Right ventricle myocardium superior (tissue), 1 donor: ENCODE measurements around the gene UAP1L1. TPM values are rescaled to one million over a fixed set of nuclear protein-coding genes. Genes with fewer than 3 reads are reported as not detected.

Experiments
- ATAC-seq: fragments of 200-7000 bp; cut with Tn5 transposase; one replicate; pipeline ENCODE4 v1.9.1; 2020; ENCODE audit warnings: mild to moderate bottlenecking; ENCODE audit not compliant: poor library complexity
- DNase-seq: peaks from one replicate; pipeline ENCODE4 v3.0.0-alpha.2; 2020
- intact Hi-C: fragments of 100-400 bp; cut with DNase I; formaldehyde crosslinking; loops from one replicate; pipeline ENCODE4 v1.11.2; 2022
- total RNA-seq: library from RNA; stranded (reverse); fragmentation: NEBNext Ultra II Directional; extraction: Animal tissue kit (Norgen Biotek cat#: 25700); gene quantifications from one replicate; pipeline ENCODE4 v1.2.1, GENCODE V29; 2021
- donor health status: DM: no; HTN: yes; CAD: no; lungs with severe emphysema.

The UAP1L1 gene
- total RNA-seq, 1 donor from 2014 or later = 11.3 TPM

DNA sequence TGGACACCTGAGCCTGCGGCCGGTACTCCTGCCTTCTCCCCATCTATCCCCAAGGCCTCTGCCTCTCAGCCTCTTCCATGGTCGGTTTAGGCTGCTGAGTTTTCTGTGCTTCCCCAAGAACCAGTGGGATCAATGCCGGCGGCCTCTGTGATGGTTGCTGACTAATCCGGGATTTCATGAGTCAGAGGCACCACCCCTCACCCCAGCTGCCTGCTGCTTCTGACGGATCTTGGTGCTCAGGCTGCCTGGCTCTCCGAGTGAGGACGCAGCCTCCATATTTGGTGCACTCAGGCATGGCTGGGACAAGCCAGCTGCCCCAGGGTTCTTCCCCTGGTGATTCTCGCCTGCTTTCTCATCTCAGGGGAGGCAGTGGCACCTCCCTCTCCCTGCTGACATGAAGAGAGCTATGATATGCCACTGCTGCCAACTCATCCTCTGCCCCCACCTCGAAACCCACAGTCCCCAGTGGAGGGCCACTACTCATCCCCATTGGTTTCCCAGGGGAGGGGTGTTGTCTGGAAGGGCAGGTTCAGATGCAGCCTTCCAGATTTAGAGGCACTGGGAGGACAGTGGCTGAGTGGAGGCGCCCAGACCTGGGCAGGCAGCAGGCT, 6.2 kb downstream of the UAP1L1 start:
- ATAC-seq = no peak
- DNase-seq = peak; percentile 73
- intact Hi-C loops = no loop called here

DNA sequence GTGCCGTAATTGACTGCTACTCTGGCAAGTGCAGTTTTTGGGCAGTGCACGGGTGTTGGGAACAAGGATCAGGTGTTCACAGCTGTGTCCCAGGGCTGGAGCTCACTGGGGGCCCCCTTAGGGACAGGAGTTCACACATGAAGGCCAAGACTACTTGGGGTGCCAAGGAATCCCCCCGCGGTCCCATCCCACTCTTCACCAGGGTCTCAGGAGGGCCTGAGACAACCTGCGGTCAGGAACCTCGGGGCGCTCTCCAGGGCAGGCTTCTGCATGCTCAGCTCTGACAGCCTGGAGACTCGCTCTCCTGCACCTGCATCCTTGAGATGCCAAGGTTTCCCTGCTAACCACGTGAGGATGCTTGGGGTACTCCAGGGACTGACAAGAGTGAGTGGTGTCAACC, 7.2 kb downstream of the UAP1L1 start:
- DNase-seq (no peak), ATAC-seq (no peak)
- intact Hi-C loops = no loop called here

DNA sequence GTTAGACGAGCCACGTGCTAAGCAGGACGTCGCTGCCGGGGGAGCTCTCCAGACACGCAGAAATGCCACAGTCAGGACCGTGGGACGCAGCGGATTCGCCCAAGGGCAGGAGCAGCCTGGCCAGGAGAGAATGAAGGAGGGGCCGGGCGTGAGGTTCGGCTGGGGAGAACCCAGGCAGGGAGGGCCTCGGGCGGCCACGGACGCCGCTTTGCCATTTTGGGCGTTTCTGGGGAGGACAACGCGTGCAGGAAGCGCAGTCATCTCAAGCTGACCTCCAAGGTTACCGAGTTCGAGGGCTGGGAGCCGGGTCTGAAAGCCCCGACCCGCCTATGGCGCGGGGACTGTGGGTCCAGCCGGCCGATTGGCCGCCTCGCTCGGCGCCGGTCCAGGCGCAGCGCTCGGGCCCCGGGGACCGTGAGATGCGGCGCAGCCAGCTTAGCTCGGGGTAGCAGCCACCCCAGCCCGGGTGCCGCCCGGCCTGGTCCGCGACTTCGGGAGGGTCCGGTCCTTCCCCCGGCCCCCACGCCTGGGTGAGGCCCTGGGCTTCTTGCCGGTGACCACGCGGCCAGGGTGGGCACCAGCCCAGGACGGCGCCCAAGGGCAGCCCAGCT, 8.7 kb downstream of the UAP1L1 start:
- ATAC-seq = peak; percentile 44
- DNase-seq = peak; percentile 73
- intact Hi-C loops = no loop called here

DNA sequence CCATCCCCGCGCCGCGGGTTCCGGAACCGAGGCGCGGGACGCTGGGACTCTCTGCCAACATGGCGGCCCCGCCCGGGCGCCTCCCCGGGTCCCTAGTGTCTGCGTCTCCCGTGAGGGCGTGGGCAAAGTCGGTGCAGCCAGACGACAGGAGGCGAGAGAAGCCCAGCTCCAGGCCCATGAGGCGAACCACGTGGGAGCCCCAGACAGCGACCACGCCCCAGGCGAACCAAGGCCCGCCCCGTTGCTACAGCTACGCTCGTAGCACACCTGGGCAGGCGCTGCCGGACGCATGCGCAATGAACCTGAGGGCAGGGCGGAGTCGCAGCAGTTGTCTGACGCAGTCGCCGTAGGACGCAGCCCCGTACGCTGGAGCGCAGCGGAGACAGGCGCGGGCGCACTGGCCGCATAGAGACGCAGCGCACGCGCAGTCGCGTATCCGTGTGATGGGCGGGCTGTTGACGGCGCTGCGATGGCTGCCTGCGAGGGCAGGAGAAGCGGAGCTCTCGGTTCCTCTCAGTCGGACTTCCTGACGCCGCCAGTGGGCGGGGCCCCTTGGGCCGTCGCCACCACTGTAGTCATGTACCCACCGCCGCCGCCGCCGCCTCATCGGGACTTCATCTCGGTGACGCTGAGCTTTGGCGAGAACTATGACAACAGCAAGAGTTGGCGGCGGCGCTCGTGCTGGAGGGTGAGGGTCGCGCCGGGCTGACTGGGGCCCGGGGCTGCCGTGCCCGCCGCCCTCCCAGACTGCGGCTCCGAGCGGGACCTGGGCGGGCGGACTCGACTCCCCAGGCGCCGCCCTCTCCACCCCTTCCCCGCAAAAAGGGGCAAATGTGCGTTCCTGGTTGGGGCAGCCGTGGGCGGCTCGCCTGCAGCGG, 9.5 kb downstream of the UAP1L1 start, which contains the start of gene MAN1B1:
TSS of gene MAN1B1 (plus strand) at position 455 of the 878 bp plus-strand sequence. CDS start at position 470, 15 bp downstream.
- intact Hi-C loops = no loop called here
- peak; percentile 92 for ATAC-seq
- DNase-seq = peak; percentile 100

DNA sequence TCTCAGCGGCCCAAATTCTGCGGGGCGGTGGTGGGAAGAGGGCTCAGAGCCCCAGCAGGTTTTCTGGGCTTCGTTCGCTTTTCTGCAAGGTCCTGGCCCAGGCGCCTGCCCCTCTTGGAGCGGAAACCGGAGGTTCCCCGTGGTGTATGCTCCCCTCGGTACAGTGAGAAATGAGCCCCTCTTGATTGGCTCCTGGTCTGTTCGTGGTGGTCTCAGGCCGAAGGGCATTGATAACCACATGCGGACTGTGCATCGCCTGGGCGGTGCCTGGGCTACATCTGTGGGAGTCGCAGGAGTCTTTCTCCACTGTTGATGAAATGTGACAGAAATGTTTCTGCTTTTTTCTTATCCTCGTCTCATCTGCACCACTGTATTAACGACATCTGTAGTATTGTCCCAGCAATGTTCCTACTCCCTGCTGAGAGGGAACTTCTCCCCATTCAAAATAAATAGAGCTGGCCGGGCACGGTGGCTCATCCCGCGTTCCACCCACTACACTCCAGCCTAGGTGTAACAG, 10.2 kb downstream of the UAP1L1 start:
- DNase-seq (no peak), ATAC-seq (no peak)
- intact Hi-C loops = no loop called here

DNA sequence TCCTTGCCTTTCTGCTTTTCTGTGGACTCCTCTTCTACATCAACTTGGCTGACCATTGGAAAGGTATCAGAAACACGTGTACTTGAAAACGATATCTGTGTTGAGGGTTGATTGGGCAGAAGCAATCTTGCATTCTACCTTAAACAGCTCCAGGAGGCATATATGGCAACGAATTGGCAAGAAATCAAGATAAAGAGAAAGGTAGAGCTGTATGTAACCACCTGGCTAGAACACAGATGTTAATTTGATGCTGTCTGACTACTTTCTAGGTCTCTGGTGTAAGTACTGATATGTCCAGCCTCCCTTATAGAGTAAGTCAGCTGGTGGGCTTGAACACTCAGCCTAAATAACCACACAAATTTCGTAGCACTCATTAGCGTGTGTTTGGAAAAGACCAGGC, 10.8 kb downstream of the UAP1L1 start:
- DNase-seq (no peak), ATAC-seq (no peak)
- intact Hi-C loops = no loop called here

DNA sequence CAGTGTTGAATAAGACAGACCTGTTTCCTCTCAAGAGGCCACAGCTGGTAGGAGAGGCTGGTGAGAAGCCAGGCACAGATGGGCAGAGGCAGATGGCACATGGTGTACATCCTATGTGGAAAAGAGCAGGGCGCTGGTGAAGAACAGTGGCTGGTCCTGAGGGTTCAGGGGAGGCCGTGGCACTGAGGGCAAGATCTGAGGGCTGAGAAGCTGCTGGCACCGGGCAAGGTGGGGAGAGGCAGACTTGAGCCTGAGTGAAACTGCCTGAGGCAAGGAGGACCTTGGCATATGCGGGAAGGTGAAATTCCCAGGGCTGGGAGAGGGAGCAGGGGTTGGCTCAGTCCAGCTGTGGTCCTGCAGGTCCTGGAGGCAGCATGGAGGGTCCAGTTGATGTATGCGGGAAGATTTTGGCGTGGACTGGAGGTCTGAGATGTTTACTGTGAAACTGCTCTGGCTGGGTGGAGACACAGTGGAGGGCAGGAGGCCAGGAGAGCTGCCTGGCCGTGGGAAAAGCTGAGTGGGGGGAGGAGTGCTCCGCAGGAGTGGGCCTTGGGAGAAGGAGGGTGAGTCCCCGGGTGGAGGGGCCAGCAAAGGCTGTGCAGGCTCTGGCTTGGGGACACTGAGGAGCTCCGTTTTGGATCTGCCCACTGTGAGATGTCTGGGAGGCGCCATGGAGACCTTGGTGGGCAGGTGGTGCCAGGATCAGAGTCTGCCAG, 12.1 kb downstream of the UAP1L1 start:
- ATAC-seq (no peak), DNase-seq (no peak)
- intact Hi-C loops = no loop called here

DNA sequence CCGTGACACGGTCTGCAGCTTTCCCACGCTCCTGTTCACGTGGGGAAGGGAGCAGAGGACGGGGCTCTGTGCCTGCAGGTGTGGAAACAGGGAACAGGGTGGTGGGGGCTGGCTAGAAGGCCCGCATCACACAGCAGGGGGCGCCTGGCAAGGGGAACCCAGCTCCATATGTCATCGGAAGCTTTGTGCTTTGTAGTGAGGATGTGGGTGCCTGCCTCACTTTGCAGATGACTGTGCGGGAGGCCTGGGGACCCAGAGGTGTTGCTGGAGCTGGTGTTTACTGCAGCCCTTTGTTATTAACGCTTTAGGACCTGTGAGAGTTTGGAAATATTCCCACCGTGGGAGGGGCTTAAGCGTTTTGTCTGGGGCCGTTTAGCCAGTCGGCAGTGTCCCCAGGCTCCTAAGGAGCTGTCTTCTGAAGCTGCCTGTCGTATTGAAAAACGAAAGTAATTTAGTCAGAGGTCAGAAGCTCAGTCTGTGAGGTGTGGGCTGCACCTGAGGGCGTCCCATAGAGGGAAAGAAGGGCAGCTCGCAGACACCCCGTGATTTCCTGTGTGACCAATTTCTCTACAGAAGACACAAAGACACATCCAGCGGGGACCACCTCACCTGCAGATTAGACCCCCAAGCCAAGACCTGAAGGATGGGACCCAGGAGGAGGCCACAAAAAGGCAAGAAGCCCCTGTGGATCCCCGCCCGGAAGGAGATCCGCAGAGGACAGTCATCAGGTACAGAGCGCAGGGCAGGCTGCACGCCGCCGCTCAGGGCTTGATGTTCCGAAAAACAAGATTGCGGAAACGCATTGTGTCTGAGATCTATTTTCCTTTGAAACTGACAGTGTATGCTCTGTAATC, 18.6 kb downstream of the UAP1L1 start:
- intact Hi-C loops = no loop called here

DNA sequence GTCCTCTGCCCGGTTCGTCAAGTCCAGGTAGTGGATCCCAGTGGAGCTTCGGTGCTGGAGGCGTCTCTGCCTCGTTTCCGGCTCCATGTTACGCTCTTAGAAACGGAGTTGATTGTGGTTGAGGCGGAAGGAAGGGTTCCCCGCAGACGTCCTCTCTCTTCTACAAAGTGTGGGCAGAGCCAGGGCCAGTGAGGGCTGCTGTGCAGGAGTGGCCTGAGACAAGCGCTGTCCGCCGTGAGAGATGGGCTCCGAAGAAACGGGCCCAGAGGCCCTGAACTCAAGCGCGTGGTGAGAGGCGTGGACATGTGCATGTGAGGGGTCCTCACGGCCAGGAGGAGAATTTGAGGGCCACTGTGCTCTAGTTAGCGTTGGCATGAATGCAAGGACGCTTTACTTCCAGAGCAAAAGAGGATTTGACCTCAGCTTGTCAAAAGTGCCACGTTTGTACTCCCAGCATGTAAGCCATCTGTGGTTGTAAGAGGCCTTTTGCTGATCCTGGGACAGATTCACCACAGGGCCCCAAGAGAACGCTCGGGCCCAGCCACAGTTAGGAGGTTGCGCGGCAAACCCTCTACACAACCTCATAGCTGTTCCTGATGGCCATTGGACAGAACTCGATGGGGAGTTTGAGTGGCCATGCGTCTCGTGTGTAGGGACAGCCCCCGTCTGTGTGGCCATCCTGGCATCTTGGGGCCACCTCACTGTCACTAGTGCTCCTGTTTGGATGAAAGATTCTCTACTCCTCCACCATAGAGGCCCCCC, 19.6 kb downstream of the UAP1L1 start:
- ATAC-seq (no peak), DNase-seq (no peak)
- intact Hi-C loops = no loop called here

More for the DNA sequence above, 18.6 kb downstream of the UAP1L1 start:
- DNase-seq (peak; percentile 43), ATAC-seq (no peak)

DNA sequence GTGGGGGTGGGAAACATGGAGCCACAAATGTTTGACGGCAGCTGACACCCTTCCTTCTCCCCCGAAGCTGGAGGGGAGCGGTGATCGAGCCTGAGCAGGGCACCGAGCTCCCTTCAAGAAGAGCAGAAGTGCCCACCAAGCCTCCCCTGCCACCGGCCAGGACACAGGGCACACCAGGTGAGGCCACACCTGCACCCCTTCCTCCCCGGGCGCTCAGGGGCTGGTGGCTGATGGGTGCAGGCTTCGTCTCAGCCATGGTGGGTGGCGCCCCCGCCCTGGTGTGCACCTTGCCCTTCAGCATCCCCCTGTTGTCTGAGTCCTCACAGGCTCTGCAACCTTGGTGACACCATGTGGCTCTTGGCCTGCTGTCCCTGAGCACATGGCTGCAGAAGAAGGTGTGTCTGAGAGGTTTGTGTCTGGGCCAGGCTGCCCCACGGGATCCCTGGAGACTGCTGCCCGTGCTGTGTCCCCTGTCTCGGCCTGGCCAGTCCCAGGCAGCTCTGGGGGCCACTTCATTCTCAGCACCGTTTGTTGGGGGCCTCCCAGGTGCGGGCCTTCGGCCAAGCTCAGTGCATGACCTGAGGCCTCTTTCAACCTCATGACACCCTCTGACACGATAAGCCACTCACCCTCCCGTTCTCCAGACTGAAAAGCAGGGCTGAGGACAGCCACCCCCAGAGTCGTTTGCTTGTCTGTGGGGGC, 20.6 kb downstream of the UAP1L1 start:
- intact Hi-C loops = no loop called here
- no peak for DNase-seq
- ATAC-seq = no peak

DNA sequence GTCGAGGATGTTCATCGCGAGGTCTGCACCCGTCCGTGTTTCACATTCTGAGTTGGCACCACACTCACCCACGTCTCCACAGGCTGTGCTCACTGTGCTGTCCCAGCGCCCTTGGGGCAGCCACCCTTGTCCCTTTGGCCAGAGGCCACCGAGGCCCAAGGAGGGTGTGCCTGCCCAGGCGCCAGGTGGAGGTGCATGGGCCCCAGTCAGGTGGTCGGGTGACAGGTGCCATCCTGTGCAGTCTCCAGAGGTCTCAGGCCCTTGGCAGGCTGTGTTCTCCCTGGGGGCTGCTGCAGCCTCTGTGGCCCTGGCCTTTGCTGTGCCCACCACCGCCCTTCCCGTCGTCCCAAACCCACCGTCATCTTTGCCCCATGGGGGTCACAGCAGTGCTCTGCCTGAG, 21.9 kb downstream of the UAP1L1 start:
- no peak for ATAC-seq
- intact Hi-C loops = no loop called here

DNA sequence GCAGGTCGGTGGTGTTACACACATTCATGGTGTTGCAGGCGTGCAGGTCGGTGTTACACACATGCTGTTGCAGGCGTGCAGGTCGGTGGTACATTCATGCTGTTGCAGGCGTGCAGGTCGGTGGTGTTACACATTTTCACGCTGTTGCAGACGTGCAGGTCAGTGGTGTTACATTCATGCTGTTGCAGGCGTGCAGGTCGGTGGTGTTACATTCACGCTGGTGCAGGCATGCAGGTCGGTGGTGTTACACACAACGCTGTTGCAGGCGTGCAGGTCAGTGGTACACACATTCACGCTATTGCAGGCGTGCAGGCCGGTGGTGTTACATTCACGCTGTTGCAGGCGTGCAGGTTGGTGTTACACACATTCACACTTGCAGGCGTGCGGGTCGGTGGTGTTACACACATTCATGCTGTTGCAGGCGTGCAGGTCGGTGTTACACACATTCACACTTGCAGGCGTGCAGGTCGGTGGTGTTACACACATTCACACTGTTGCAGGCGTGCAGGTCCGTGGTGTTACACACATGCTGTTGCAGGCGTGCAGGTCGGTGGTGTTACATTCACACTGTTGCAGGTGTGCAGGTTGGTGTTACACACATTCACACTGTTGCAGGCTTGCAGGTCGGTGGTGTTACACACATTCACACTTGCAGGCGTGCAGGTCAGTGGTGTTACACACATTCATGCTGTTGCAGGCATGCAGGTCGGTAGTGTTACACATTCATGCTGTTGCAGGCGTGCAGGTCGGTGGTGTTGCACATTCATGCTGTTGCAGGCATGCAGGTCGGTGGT, 26.1 kb downstream of the UAP1L1 start:
- ATAC-seq (no peak), DNase-seq (peak; percentile 33)
- intact Hi-C loops = no loop called here

More for the DNA sequence above, 21.9 kb downstream of the UAP1L1 start:
- peak; percentile 29 for DNase-seq

DNA sequence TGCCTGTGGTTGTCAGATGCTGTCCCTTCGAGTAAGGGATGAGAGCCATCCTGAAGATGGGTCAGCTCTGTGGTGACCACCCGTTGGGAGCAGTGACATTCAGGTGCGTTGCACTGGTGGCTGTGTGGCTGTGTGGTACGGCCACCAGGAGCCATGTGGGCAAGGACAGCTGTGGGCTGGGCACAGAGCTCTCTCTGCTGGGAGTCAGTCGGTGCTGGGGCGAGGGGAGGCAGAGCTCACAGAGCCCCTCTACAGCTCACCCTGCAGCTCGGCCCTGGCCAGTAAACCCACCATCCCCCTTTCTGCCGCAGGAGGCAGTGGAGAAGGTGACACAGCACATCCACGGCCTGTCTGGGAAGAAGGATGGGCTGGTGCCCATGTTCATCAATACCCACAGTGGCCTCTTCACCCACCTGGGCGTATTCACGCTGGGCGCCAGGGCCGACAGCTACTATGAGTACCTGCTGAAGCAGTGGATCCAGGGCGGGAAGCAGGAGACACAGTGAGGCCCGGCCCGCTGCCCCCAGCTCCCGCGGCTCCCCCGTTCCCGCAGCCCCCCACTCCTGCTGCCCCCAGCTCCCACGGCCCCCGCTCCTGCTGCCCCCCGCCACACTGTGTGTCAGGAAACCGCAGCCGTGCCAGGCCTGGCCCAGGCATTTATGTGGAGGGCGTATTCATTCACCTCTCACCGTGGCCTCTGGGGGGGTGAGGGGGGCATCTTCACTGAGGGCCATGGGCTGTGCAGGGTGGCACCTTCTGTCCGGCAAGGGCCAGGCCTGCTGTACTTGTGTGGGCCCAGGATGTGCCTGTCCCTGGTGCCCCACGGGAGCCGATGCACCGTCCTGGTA, 28.7 kb downstream of the UAP1L1 start:
- ATAC-seq (no peak), DNase-seq (no peak)
- intact Hi-C loops = no loop called here

DNA sequence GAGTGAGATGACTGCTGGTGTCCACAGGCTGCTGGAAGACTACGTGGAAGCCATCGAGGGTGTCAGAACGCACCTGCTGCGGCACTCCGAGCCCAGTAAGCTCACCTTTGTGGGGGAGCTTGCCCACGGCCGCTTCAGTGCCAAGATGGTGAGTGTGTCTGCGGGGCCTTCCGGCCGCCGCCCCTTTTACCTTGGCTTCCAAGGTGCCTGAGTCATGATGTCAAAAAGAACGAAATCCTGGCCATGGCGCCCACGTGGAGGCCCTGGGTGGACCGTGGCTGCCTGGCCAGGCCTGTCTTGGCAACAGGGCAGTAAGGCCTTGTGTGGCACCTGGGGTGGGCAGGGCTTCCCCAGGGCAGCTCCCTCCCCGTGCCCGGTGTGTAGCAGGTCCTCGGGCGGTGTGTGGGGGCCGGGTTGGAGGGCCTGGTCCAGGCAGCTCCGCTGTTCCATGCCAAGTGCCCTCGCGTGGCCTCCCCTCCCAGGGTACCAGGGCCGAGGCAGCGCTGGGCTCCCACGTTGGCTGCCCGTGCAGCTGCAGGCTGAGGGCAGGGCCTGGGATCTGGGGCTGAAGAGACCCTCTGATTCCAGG, 29.4 kb downstream of the UAP1L1 start:
- ATAC-seq = no peak
- intact Hi-C loops = no loop called here
- DNase-seq = peak; percentile 25
